ENCODE data around the gene GRIP1.

The GRIP1 gene

DNA sequence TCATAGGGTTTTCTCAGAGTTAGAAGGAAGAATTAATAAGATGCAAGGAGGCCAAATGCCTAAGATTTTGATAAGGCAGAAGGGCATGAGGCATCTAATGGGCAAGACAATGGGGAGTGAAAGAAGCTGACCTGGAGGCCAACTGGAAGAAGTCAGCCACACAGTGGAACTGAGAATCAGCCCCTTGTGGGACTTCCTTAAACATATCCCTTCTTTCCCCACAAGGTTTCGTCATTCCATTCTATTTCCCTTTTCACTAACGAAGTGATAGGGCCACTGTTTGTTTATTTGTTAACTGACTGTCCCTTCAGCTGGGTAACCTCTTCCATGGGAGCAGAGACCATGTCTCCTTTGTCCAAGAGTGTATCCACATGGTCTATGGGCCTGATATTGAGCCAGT, 290.4 kb downstream of the GRIP1 start:
- H3K4me1 ChIP-seq: no peaks in the 10 kb centered on the region
- no peak for TF ChIP-seq CTCF (IDR thresholded peaks at IDR 0.05; ENCODE audit: low read depth, low read length)
- no peak overlapping the region for H3K4me3 ChIP-seq (ENCODE audit: low read depth, low read length)
- no peaks in the 10 kb centered on the region for H3K36me3 ChIP-seq
- H3K27me3 ChIP-seq: no peaks in the 10 kb centered on the region
- DNase-seq: no peak
- H3K9me3 ChIP-seq: no peaks in the 10 kb centered on the region

DNA sequence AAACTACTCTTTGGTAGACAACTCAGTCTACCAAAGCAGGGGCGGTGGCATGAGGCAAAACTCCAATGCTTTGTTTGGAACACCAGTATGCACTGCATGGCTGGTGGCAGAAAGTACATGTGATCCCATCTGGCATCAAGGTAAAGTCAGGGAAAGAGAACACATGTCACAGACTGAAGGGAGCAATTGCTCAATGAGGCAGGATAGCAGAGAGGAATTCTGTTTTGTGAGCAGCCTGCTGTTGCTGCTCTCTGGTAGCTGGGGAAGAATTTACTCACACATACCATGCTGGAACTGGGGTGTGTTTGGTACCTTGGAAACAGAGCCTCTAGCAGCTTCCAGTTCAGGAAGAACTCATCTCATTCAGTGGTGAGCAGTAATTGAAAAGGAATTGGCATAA, 291.8 kb downstream of the GRIP1 start:
- no peak for DNase-seq
- H3K9me3 ChIP-seq: no peaks in the 10 kb centered on the region
- no peaks in the 10 kb centered on the region for H3K4me1 ChIP-seq
- TF ChIP-seq CTCF (IDR thresholded peaks at IDR 0.05; ENCODE audit: low read depth, low read length): no peak
- H3K4me3 ChIP-seq (ENCODE audit: low read depth, low read length): no peak overlapping the region
- H3K27me3 ChIP-seq: no peaks in the 10 kb centered on the region
- H3K36me3 ChIP-seq: no peaks in the 10 kb centered on the region

DNA sequence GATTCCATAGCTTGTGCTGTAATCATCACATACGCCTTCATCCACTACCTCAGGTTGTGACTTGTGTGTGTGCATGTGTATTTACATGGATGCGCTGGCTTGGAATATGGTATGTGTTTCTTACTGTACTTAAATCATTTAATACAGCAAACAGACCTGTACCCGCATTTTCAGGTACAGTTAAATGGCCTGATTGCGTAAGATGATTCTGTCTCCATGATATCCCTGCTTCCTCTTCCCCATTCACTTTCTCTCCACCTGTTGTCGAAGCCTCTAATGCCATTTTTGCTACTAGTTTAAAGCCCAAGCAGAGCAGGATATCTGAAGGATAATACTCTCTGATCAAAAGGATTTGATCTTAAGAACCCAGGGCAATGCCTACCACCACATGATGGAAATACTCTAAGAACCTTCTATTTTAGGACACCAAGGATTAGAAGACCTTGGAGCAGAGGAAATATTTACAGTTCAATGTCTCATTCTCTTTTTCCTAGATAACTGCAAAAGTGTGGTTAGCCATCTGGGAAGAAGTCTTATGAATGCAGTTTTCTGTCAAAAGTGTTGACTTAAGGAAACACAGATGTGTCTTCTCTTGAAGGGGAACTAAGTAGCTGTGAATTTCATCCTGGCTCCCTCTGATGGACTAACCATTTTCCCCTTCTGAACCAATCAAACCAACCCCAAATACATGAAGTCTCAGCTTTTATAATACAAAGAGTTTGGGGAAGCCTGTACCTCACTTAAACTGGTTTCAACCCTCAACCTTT, 297.9 kb downstream of the GRIP1 start:
- Histone ChIP-seq H3K36me3 (no peaks in the 10 kb centered on the region), H3K4me3 (ENCODE audit: low read depth, low read length) (no peak overlapping the region), H3K27me3 (no peaks in the 10 kb centered on the region), H3K9me3 (no peaks in the 10 kb centered on the region), H3K4me1 (no peaks in the 10 kb centered on the region)
- DNase-seq: no peak
- TF ChIP-seq CTCF (IDR thresholded peaks at IDR 0.05; ENCODE audit: low read depth, low read length): no peak

DNA sequence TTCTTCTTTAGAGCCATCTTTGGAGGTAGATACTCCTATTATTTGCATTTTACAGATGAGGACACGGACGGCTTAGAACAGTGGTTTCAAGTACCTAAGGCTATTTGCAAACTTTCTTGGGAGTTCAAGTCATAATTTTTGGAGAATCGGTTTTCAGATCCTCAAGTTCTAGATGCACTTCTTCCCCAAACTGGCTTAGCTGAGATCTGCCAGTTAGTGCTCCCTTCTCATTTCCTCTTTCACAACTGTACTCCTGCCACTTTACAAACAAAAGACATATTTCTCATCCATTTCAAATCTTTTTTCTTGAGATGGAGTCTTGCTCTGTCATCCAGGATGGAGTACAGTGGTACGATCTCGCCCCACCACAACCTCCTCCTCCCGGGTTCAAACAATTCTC, 299.3 kb downstream of the GRIP1 start:
- no peak for TF ChIP-seq CTCF (IDR thresholded peaks at IDR 0.05; ENCODE audit: low read depth, low read length)
- no peaks in the 10 kb centered on the region for H3K9me3 ChIP-seq
- no peak overlapping the region for H3K4me3 ChIP-seq (ENCODE audit: low read depth, low read length)
- no peak for DNase-seq
- no peaks in the 10 kb centered on the region for H3K4me1 ChIP-seq
- no peaks in the 10 kb centered on the region for H3K27me3 ChIP-seq
- no peaks in the 10 kb centered on the region for H3K36me3 ChIP-seq

- no peak for TF ChIP-seq CTCF (IDR thresholded peaks at IDR 0.05; ENCODE audit: low read depth, low read length)
- no peaks in the 10 kb centered on the region for H3K4me1 ChIP-seq
- H3K36me3 ChIP-seq: no peaks in the 10 kb centered on the region
- H3K9me3 ChIP-seq: no peaks in the 10 kb centered on the region
- no peaks in the 10 kb centered on the region for H3K27me3 ChIP-seq
- DNase-seq: no peak
- no peak overlapping the region for H3K4me3 ChIP-seq (ENCODE audit: low read depth, low read length)
These were observed 303.3 kb downstream of the GRIP1 start for GRCh38 chr12:66375560-66375959.

DNA sequence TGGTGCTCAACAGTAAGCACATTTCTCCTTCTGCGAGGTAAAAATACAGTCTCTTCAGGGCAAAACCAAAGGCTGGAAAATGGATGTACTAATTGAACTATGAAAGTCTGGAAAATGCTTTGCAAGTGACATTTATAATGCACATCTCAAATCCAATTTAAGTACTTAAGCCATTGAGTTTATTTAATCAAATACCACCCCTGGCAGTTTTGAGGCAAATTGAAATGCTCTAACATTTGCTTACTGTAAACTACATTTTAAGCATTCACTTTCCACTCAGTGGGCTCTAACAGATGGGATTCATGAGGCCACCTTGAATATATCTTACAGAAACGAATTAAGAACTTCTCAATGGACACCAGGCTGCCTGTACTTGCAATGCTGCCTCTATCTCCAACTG, 306.9 kb downstream of the GRIP1 start:
- Histone ChIP-seq H3K4me3 (ENCODE audit: low read depth, low read length) (no peak overlapping the region), H3K36me3 (no peaks in the 10 kb centered on the region), H3K27me3 (0 out of 2 replicates have a peak, but pooled peaks cover 3% of the 10 kb centered on the region), H3K9me3 (no peaks in the 10 kb centered on the region), H3K4me1 (no peaks in the 10 kb centered on the region)
- DNase-seq: no peak
- TF ChIP-seq CTCF (IDR thresholded peaks at IDR 0.05; ENCODE audit: low read depth, low read length): no peak

All from BE2C (cell line).